Measurements from ENCODE around the gene ABAT.

GRCh38 chr16:8818504-8819270 is 144.3 kb downstream of the ABAT start:
- TF ChIP-seq EZH2 (IDR thresholded peaks at IDR 0.05; ENCODE audit: insufficient read depth, poor library complexity, severe bottlenecking), result no peak
- TF ChIP-seq EZH2phosphoT487 (IDR thresholded peaks at IDR 0.05; ENCODE audit: insufficient read depth, low read depth), result no peak
